ENCODE results near the gene LENG8. TPM values are rescaled to one million over a fixed set of nuclear protein-coding genes. Genes with fewer than 3 reads are reported as not detected.

LENG8 gene
- total RNA-seq, 2 experiments from 2014 or later: 610 to 639 TPM

DNA sequence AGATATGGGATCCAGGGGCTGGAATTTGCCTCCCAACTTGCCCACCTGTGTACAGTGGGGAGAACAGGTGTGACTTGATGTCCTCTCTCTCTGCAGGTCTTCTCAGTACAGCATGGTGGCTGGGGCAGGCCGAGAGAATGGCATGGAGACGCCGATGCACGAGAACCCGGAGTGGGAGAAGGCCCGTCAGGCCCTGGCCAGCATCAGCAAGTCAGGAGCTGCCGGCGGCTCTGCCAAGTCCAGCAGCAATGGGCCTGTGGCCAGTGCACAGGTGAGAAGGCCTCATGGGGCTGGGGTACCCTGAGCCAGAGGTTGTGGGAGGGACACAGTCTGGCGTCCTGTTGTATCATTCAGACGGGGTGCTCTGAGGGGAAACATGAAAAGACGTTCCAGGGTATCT lies 3.0 kb downstream of the LENG8 start:
- Histone ChIP-seq H3K4me3 (ENCODE audit: low read length) (no peak overlapping the region), H3K36me3 (ENCODE audit: insufficient read depth, low read length) (peaks cover 71% of the 10 kb centered on the region), H3K27me3 (ENCODE audit: control insufficient read depth in 1 of 2, insufficient read depth in 2 of 2, low read length in 2 of 2) (no peaks in the 10 kb centered on the region), H3K9me3 (ENCODE audit: control insufficient read depth in 1 of 2, insufficient read depth in 1 of 2, low read length in 2 of 2) (no peaks in the 10 kb centered on the region), H3K27ac (ENCODE audit: low read depth in 1 of 2, low read length in 2 of 2) (peak overlapping the region in 1 of 2 donors; percentile 7), H3K4me1 (ENCODE audit: insufficient read depth, low read length) (peaks cover 48% of the 10 kb centered on the region)
- CTCF ChIA-PET: no interaction called here
- Mint-ChIP-seq H3K36me3 (ENCODE audit: low read depth) (peaks cover 90% of the 10 kb centered on the region), H3K27ac (peak overlapping the region; percentile 98), H3K4me1 (ENCODE audit: low read depth) (peaks cover 53% of the 10 kb centered on the region), H3K9me3 (no peaks in the 10 kb centered on the region), H3K4me3 (peak overlapping the region; percentile 92), H3K27me3 (no peaks in the 10 kb centered on the region)
- intact Hi-C loops (cut with DNase I, micrococcal nuclease): no loop called here
- POLR2A ChIA-PET: interaction anchor here (1.5 to 2.5 kb wide), 2 partner anchors 8 to 10 kb away, joined by 5 to 11 read pairs; partner anchors contain the start of gene LENG9
- no peak for ATAC-seq (ENCODE audit: poor library complexity)
- no peak for DNase-seq
- TF ChIP-seq, protein P1, sequence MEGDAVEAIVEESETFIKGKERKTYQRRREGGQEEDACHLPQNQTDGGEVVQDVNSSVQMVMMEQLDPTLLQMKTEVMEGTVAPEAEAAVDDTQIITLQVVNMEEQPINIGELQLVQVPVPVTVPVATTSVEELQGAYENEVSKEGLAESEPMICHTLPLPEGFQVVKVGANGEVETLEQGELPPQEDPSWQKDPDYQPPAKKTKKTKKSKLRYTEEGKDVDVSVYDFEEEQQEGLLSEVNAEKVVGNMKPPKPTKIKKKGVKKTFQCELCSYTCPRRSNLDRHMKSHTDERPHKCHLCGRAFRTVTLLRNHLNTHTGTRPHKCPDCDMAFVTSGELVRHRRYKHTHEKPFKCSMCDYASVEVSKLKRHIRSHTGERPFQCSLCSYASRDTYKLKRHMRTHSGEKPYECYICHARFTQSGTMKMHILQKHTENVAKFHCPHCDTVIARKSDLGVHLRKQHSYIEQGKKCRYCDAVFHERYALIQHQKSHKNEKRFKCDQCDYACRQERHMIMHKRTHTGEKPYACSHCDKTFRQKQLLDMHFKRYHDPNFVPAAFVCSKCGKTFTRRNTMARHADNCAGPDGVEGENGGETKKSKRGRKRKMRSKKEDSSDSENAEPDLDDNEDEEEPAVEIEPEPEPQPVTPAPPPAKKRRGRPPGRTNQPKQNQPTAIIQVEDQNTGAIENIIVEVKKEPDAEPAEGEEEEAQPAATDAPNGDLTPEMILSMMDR (IDR thresholded peaks at IDR 0.05): no peak

DNA sequence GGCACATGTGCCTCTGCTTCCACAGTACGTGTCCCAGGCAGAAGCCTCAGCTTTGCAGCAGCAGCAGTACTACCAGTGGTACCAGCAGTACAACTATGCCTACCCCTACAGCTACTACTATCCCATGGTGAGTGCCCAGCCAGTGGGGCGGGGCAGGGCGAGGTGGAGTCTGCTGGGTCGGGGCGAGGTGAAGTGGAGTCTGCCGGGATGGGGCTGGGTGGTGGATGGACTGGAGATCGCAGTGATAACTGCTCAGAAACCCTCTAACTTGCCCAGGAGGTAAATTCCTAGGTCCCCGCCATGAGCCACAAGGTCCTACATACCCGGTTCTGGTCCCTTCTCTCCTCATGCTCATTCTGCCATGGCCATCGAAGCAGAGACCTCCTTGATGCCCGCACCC lies 3.6 kb downstream of the LENG8 start:
- peaks cover 42% of the 10 kb centered on the region for H3K4me1 ChIP-seq (ENCODE audit: insufficient read depth, low read length)
- H3K9me3 Mint-ChIP-seq: no peaks in the 10 kb centered on the region
- H3K4me3 ChIP-seq (ENCODE audit: low read length): no peak overlapping the region
- intact Hi-C loops (cut with DNase I, micrococcal nuclease): no loop called here
- no peak overlapping the region for H3K27ac ChIP-seq (ENCODE audit: low read depth in 1 of 2, low read length in 2 of 2)
- no peak for ATAC-seq (ENCODE audit: poor library complexity)
- peaks cover 96% of the 10 kb centered on the region for H3K36me3 Mint-ChIP-seq (ENCODE audit: low read depth)
- H3K4me1 Mint-ChIP-seq (ENCODE audit: low read depth): peaks cover 46% of the 10 kb centered on the region
- peak in 1 of 14 experiments; percentile 20 for DNase-seq
- H3K27me3 Mint-ChIP-seq: no peaks in the 10 kb centered on the region
- peak overlapping the region; percentile 67 for H3K4me3 Mint-ChIP-seq
- no peaks in the 10 kb centered on the region for H3K27me3 ChIP-seq (ENCODE audit: control insufficient read depth in 1 of 2, insufficient read depth in 2 of 2, low read length in 2 of 2)
- peak overlapping the region; percentile 75 for H3K27ac Mint-ChIP-seq
- no peaks in the 10 kb centered on the region for H3K9me3 ChIP-seq (ENCODE audit: control insufficient read depth in 1 of 2, insufficient read depth in 1 of 2, low read length in 2 of 2)
- CTCF ChIA-PET: no interaction called here
- POLR2A ChIA-PET: interaction anchor here (2.5 kb wide), 1 partner anchor 10 kb away, joined by 11 read pairs; the partner anchor contains the start of gene LENG9
- TF ChIP-seq, protein P1 (IDR thresholded peaks at IDR 0.05): no peak
- H3K36me3 ChIP-seq (ENCODE audit: insufficient read depth, low read length): peaks cover 74% of the 10 kb centered on the region

- intact Hi-C loops (cut with DNase I, micrococcal nuclease): no loop called here
- Histone ChIP-seq H3K4me1 (ENCODE audit: insufficient read depth, low read length) (peaks cover 40% of the 10 kb centered on the region), H3K4me3 (ENCODE audit: low read length) (no peak overlapping the region), H3K9me3 (ENCODE audit: control insufficient read depth in 1 of 2, insufficient read depth in 1 of 2, low read length in 2 of 2) (no peaks in the 10 kb centered on the region), H3K27me3 (ENCODE audit: control insufficient read depth in 1 of 2, insufficient read depth in 2 of 2, low read length in 2 of 2) (no peaks in the 10 kb centered on the region), H3K27ac (ENCODE audit: low read depth in 1 of 2, low read length in 2 of 2) (no peak overlapping the region), H3K36me3 (ENCODE audit: insufficient read depth, low read length) (peaks cover 89% of the 10 kb centered on the region)
- Mint-ChIP-seq H3K4me3 (no peak overlapping the region), H3K27ac (peak overlapping the region; percentile 75), H3K27me3 (no peaks in the 10 kb centered on the region), H3K4me1 (ENCODE audit: low read depth) (peaks cover 44% of the 10 kb centered on the region), H3K36me3 (ENCODE audit: low read depth) (peaks cover 97% of the 10 kb centered on the region), H3K9me3 (no peaks in the 10 kb centered on the region)
- ChIA-PET POLR2A (interaction anchor here (1.8 kb wide), 1 partner anchor 8 kb away, joined by 5 read pairs; no protein-coding TSS in a partner anchor), CTCF (no interaction called here)
- DNase-seq: peak in 1 of 14 experiments; percentile 26
- TF ChIP-seq, protein P1 (IDR thresholded peaks at IDR 0.05): no peak
- no peak for ATAC-seq (ENCODE audit: poor library complexity)
These were observed 5.2 kb downstream of the LENG8 start for GRCh38 chr19:54453921-54454780.

All from CD4-positive, alpha-beta T cell (primary cell).